ENCODE data around the gene SPARCL1.
A peak's percentile ranks its signal among the peaks of the same experiment; 100 is the strongest.
"Not testable (repeated sequence)": the region's sequence is repeated elsewhere in the genome, so short reads cannot be mapped to it uniquely, and the experiment has no call there.

The SPARCL1 gene

GRCh38 chr4:87499403-87500091 lies 29.6 kb downstream of the SPARCL1 start:
- DNase-seq: no peak

GRCh38 chr4:87498446-87498900 lies 30.7 kb downstream of the SPARCL1 start:
- no peak for DNase-seq

GRCh38 chr4:87497578-87497977 lies 31.6 kb downstream of the SPARCL1 start:
- no peak for DNase-seq

- DNase-seq: no peak
These were observed 32.0 kb downstream of the SPARCL1 start for GRCh38 chr4:87497159-87497558.

GRCh38 chr4:87493115-87493514 lies 36.1 kb downstream of the SPARCL1 start:
- DNase-seq: no peak

GRCh38 chr4:87491851-87492250 lies 37.3 kb downstream of the SPARCL1 start:
- DNase-seq: not testable (repeated sequence)

GRCh38 chr4:87491436-87491835 lies 37.7 kb downstream of the SPARCL1 start:
- DNase-seq: no peak

- DNase-seq: no peak
These were observed 38.4 kb downstream of the SPARCL1 start for GRCh38 chr4:87490664-87491369.

GRCh38 chr4:87489678-87490077 lies 39.5 kb downstream of the SPARCL1 start:
- no peak for DNase-seq

- not testable (repeated sequence) for DNase-seq
These were observed 40.5 kb downstream of the SPARCL1 start for GRCh38 chr4:87488666-87489065.

- DNase-seq: not testable (repeated sequence)
These were observed 45.9 kb downstream of the SPARCL1 start for GRCh38 chr4:87483247-87483646.

- no peak for DNase-seq
These were observed 47.8 kb downstream of the SPARCL1 start for GRCh38 chr4:87481377-87481776.

- DNase-seq: no peak
These were observed 50.4 kb downstream of the SPARCL1 start for GRCh38 chr4:87478732-87479250.

GRCh38 chr4:87476934-87477333 lies 52.2 kb downstream of the SPARCL1 start:
- DNase-seq: no peak

- DNase-seq: no peak
These were observed 59.8 kb downstream of the SPARCL1 start for GRCh38 chr4:87469390-87469789.

- peak; percentile 29 for DNase-seq
These were observed 63.3 kb downstream of the SPARCL1 start for GRCh38 chr4:87465739-87466366.

- DNase-seq: no peak
These were observed 67.1 kb downstream of the SPARCL1 start for GRCh38 chr4:87462102-87462501.

GRCh38 chr4:87461281-87461700 lies 67.9 kb downstream of the SPARCL1 start:
- DNase-seq: no peak

GRCh38 chr4:87458913-87459312 lies 70.3 kb downstream of the SPARCL1 start:
- no peak for DNase-seq

- DNase-seq: no peak
These were observed 77.6 kb downstream of the SPARCL1 start for GRCh38 chr4:87451537-87451936.

GRCh38 chr4:87446375-87446774 lies 82.8 kb downstream of the SPARCL1 start:
- DNase-seq: not testable (repeated sequence)

GRCh38 chr4:87445964-87446363 lies 83.2 kb downstream of the SPARCL1 start:
- no peak for DNase-seq

GRCh38 chr4:87444741-87445140 lies 84.4 kb downstream of the SPARCL1 start:
- DNase-seq: no peak

GRCh38 chr4:87442889-87443288 lies 86.3 kb downstream of the SPARCL1 start:
- DNase-seq: no peak

Data from NCI-H1105 treated with DMSO at 0.1 percent for 48 hours (cell line).